GM12874 (cell line): Measurements from ENCODE around the gene DOCK9.

Experiments
- CTCF ChIP-seq: IDR thresholded peaks from 2 replicates; pipeline ENCODE4 v1.5.1; 2011; ENCODE audit warnings: low read depth, mild to moderate bottlenecking, control low read depth, low read length, moderate library complexity; ENCODE audit not compliant: insufficient read depth

Gene DOCK9

GRCh38 chr13:98848746-98849145, 129.1 kb downstream of the DOCK9 start:
- no peak for TF ChIP-seq CTCF

GRCh38 chr13:98847780-98848179, 130.1 kb downstream of the DOCK9 start:
- no peak for TF ChIP-seq CTCF

- no peak for TF ChIP-seq CTCF
Measured at GRCh38 chr13:98846986-98847385, 130.9 kb downstream of the DOCK9 start.

GRCh38 chr13:98846521-98846920, 131.3 kb downstream of the DOCK9 start:
- TF ChIP-seq CTCF: no peak

GRCh38 chr13:98845742-98846141, 132.1 kb downstream of the DOCK9 start:
- TF ChIP-seq CTCF: no peak

GRCh38 chr13:98844021-98844420, 133.8 kb downstream of the DOCK9 start:
- TF ChIP-seq CTCF: no peak

GRCh38 chr13:98843482-98843877, 134.4 kb downstream of the DOCK9 start:
- no peak for TF ChIP-seq CTCF
